ENCODE data around the gene PGLYRP4.

- TF ChIP-seq CTCF (IDR thresholded peaks at IDR 0.05), result no peak
- no peak for TF ChIP-seq POLR2A (IDR thresholded peaks at IDR 0.05)
- TF ChIP-seq EP300 (IDR thresholded peaks at IDR 0.05), result no peak
- no peak for TF ChIP-seq POLR2AphosphoS5 (IDR thresholded peaks at IDR 0.05)
Measured at GRCh38 chr1:153367090-153367489, 18.4 kb upstream of the PGLYRP4 start.
